HFFc6 (cell line): Measurements from ENCODE around the gene NR3C2. TPM values are rescaled to one million over a fixed set of nuclear protein-coding genes. Genes with fewer than 3 reads are reported as not detected.

Experiments used
- DNase-seq: peaks from one replicate; pipeline ENCODE4 v3.0.0-alpha.2; 2018
- H3K27ac Mint-ChIP-seq: 2 replicates; pipeline ENCODE4 v1.8.0; 2020; ENCODE audit warnings: mild to moderate bottlenecking, mixed read lengths
- H3K27me3 Mint-ChIP-seq: 2 replicates; pipeline ENCODE4 v1.8.0; 2021; ENCODE audit warnings: mild to moderate bottlenecking, moderate library complexity, mixed read lengths; ENCODE audit not compliant: insufficient read depth
- H3K36me3 Mint-ChIP-seq: 2 replicates; pipeline ENCODE4 v1.8.0; 2021; ENCODE audit warnings: low read depth, mixed read lengths
- H3K4me1 Mint-ChIP-seq: 2 replicates; pipeline ENCODE4 v1.8.0; 2020; ENCODE audit warnings: low read depth, mixed read lengths
- H3K4me3 Mint-ChIP-seq: 2 replicates; pipeline ENCODE4 v1.8.0; 2020; ENCODE audit warnings: mild to moderate bottlenecking, moderate library complexity, mixed read lengths
- H3K9me3 Mint-ChIP-seq: 2 replicates; pipeline ENCODE4 v1.8.0; 2020; ENCODE audit warnings: mild to moderate bottlenecking, mixed read lengths
- total RNA-seq, 6 experiments: library from RNA; stranded (reverse); fragmentation: NEBNext Ultra II Directional; extraction: Animal tissue kit (Norgen Biotek cat#: 25700); gene quantifications; 2 replicates in 1 of 6; 3 replicates in 5 of 6; pipeline ENCODE4 v1.2.3, GENCODE V29; 2021
- TF ChIP-seq, protein P1 (sequence below): fragments of 200-600 bp; sonication (generic); IDR thresholded peaks from 2 replicates; pipeline ENCODE4 v1.5.0; 2021; ENCODE audit warnings: antibody characterized with exemption, mild to moderate bottlenecking

The NR3C2 gene
- total RNA-seq, 6 experiments from 2014 or later = 0.07 to 0.26 (median 0.11) TPM

DNA sequence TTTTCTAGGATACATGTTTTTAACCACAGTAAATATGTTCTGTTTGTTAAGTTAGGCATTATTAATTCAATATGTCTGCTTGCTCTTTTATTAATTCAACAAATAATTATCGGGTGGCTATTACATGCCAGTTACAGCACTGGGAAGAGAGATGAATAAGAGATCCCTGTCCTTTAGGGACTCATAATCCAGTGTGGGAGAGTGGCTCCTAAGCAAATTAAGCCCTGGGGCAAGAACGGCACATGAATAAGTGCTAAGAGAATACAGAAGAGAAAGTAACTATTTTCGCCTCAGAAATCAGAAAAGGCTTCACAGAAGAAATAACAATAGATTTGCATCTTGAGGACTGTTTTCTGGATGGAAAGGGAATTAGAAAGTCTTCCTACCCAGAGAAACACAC lies 236.7 kb downstream of the NR3C2 start:
- Mint-ChIP-seq H3K9me3 (peaks cover 4% of the 10 kb centered on the region; the same call in 1 of the 2 replicates), H3K27ac (no peak overlapping the region), H3K27me3 (peaks cover 5% of the 10 kb centered on the region), H3K36me3 (no peaks in the 10 kb centered on the region), H3K4me3 (no peak overlapping the region), H3K4me1 (no peaks in the 10 kb centered on the region)
- DNase-seq = no peak
- TF ChIP-seq, protein P1, sequence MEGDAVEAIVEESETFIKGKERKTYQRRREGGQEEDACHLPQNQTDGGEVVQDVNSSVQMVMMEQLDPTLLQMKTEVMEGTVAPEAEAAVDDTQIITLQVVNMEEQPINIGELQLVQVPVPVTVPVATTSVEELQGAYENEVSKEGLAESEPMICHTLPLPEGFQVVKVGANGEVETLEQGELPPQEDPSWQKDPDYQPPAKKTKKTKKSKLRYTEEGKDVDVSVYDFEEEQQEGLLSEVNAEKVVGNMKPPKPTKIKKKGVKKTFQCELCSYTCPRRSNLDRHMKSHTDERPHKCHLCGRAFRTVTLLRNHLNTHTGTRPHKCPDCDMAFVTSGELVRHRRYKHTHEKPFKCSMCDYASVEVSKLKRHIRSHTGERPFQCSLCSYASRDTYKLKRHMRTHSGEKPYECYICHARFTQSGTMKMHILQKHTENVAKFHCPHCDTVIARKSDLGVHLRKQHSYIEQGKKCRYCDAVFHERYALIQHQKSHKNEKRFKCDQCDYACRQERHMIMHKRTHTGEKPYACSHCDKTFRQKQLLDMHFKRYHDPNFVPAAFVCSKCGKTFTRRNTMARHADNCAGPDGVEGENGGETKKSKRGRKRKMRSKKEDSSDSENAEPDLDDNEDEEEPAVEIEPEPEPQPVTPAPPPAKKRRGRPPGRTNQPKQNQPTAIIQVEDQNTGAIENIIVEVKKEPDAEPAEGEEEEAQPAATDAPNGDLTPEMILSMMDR = no peak

DNA sequence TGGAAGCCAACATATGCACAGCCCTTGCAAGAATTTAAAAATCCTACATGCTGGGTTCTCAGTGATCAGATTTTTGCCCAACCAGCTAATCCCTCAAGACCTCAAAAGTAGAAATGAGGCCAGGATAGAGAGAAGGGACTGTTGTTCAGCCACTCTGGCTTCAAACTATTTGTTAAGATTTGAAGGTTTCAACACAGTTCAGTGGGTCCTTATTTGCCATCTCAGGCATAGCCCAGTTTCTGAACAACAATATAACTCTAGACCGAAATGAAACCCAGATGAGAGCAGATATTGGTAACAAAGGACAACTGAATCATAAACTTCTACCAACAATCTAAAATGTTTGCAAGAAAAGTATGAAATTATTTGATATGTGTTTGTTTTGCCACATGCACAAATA lies 237.3 kb downstream of the NR3C2 start:
- Mint-ChIP-seq H3K36me3 (no peaks in the 10 kb centered on the region), H3K4me1 (no peaks in the 10 kb centered on the region), H3K27ac (no peak overlapping the region), H3K4me3 (no peak overlapping the region), H3K9me3 (peaks cover 3% of the 10 kb centered on the region; the same call in 1 of the 2 replicates), H3K27me3 (peaks cover 4% of the 10 kb centered on the region)
- TF ChIP-seq, protein P1 = no peak
- no peak for DNase-seq

DNA sequence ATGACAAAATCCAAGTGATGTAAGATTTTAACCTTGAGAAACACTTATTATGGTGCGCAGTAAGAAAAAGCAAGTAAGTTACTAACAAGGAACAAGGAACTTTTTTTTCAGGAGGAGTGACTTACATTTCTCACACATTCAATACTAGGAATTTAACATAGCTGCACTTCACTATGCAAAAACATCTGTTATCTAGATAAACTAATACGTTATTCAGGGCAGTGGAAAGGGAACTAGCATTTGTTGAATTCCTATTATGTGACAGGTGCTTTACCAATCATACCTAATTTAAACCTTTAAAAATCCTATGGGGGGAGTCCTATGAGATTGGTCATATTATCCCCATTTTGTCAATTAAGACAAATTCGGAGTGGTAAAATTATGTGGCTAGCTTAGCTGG lies 238.0 kb downstream of the NR3C2 start:
- Mint-ChIP-seq H3K4me3 (no peak overlapping the region), H3K36me3 (no peaks in the 10 kb centered on the region), H3K27me3 (no peaks in the 10 kb centered on the region; the same call in 1 of the 2 replicates), H3K27ac (no peak overlapping the region), H3K4me1 (no peaks in the 10 kb centered on the region), H3K9me3 (no peaks in the 10 kb centered on the region; the same call in 1 of the 2 replicates)
- DNase-seq = no peak
- TF ChIP-seq, protein P1 = no peak

- Mint-ChIP-seq H3K27ac (no peak overlapping the region), H3K27me3 (no peaks in the 10 kb centered on the region; the same call in 1 of the 2 replicates), H3K4me3 (no peak overlapping the region), H3K4me1 (no peaks in the 10 kb centered on the region), H3K9me3 (no peaks in the 10 kb centered on the region; the same call in 1 of the 2 replicates), H3K36me3 (no peaks in the 10 kb centered on the region)
- TF ChIP-seq, protein P1 = no peak
- DNase-seq = no peak
Measured at GRCh38 chr4:148203056-148203898, 238.9 kb downstream of the NR3C2 start.

- Mint-ChIP-seq H3K36me3 (no peaks in the 10 kb centered on the region), H3K9me3 (no peaks in the 10 kb centered on the region), H3K4me3 (no peak overlapping the region), H3K27ac (no peak overlapping the region), H3K27me3 (no peaks in the 10 kb centered on the region), H3K4me1 (no peaks in the 10 kb centered on the region)
- TF ChIP-seq, protein P1 = no peak
- no peak for DNase-seq
Measured at GRCh38 chr4:148200960-148201359, 241.3 kb downstream of the NR3C2 start.
